ENCODE data around the gene PMEL. TPM values are rescaled to one million over a fixed set of nuclear protein-coding genes. Genes with fewer than 3 reads are reported as not detected.
"Not testable (repeated sequence)": the region's sequence is repeated elsewhere in the genome, so short reads cannot be mapped to it uniquely, and the experiment has no call there.

The PMEL gene
- total RNA-seq: 0.58 and 1.1 TPM in 2 replicates

GRCh38 chr12:55965941-55966407 lies at the start of gene PMEL:
Gene PMEL, minus strand, starts transcription at chr12:55966042. Its CDS starts 31 bp downstream, at chr12:55966011.
- DNase-seq (ENCODE audit: extremely low read depth, low read depth, low spot score): no peak

GRCh38 chr12:56014205-56014604 lies 48.4 kb upstream of the PMEL start:
- DNase-seq (ENCODE audit: extremely low read depth, low read depth, low spot score): no peak

DNA sequence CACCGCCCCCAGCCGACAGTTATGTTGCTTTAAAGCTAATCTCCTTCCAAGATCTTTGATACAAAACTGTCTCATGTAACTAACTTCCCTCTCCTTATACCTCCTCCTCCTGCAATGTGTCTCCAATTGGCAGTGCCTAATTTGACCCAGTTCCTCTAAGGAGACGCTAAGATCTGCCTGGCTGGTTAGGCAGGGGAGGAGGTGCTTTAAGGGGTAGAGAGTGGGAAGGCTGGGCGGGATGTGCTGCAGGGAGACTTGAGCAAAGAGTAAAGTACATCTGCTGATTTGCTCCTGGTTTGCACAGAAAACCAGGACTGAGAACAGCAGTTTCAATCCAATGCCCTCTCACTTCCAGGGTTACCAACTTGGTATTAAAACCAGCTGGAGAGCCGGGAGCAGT lies 47.6 kb upstream of the PMEL start:
- no peak for DNase-seq (ENCODE audit: extremely low read depth, low read depth, low spot score)

GRCh38 chr12:56011509-56012090 lies 45.8 kb upstream of the PMEL start:
- DNase-seq (ENCODE audit: extremely low read depth, low read depth, low spot score): no peak

- DNase-seq (ENCODE audit: extremely low read depth, low read depth, low spot score): no peak
Measured at GRCh38 chr12:56010111-56010570, 44.3 kb upstream of the PMEL start.

DNA sequence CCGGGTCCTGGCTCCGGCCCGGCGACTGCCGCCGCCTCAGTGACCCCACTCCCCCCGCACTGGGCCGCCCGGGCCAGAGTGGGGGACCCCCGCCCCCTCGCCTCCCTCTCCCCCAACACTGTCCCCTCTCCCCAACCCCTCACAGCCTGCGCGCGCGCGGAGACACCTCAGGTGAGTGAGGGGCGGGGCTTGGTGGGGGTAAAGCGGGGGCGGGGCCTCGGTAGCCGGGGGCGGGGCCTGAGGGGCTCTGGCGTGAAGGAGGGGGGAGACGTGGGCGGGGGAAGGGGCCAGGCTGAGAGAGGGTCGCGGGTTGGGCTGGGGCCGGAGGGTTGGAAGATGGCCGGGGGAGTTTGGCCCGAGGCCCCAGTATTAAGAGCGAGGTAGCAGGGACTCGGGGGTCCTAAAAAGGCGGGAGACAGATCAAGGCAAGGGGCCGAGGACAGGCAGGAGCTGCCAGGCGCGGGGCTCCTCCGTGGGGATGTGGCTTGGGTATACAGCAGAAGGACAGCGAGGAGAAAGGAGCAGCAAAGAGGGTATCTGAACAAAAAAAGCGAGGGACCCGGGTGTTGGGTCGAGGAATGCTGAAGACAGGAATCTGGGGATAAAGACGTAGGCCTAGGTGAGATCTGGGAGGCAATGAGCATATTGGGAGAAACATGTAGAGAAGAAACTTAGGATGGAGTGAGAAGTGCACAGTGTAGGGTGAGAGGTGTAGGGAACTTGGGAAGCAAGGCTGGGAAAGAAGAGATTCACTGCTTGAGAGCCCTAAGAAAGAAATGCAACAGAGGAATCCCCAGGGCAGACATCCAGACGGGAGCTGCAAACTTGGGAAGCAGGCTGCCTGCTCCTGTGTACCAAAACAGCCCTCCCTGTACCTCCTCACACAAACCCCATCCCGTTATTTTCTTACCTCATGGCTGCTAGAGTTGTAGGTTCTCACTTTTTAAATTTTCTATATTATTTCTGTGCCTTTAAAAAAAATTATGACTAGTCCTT lies 42.0 kb upstream of the PMEL start:
- no peak for DNase-seq (ENCODE audit: extremely low read depth, low read depth, low spot score)

GRCh38 chr12:56004211-56004610 lies 38.4 kb upstream of the PMEL start:
- DNase-seq (ENCODE audit: extremely low read depth, low read depth, low spot score): no peak

DNA sequence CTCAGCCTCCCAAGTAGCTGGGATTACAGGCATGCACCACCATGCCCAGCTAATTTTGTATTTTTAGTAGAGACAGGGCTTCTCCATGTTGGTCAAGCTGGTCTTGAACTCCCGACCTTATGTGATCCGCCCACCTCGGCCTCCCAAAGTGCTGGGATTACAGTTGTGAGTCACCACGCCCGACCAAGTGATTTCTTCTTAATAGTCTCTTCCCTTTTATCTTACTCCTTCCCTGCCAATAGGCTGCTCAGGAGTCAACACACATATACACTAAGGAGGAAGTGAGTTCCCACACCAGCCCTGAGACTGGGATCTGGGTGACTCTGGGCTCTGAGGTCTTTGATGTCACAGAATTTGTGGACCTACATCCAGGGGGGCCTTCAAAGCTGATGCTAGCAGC lies 37.5 kb upstream of the PMEL start:
- not testable (repeated sequence) for DNase-seq (ENCODE audit: extremely low read depth, low read depth, low spot score)

DNA sequence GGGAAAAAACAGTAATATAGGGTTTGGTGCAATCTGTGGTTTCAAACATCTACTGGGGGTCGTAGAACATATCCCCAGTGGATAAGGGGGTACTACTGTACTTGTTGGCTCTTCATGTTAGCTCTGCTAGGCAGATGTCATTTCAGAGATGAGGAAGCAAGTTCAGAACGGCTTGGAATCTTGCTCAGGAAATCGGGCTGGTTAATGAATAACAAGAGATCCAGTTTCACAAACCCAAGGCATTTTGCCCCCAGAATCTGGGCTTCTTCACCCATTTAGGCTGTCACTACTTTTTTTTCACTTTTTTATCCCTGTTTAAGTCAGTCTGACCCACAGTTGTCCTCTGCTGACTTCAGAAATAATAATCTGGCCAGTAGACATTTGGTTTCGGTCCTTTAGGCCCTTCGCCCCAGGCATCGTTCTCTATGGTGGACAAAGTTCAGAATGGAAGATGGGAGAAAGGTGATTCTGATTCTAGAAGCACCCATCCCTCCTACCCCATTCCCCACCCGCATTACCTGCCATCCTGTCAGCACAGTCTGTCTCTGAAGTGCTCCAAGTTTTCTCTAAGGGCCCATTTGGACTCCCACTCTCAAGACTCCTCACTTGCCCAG lies 35.8 kb upstream of the PMEL start:
- DNase-seq (ENCODE audit: extremely low read depth, low read depth, low spot score): no peak

DNA sequence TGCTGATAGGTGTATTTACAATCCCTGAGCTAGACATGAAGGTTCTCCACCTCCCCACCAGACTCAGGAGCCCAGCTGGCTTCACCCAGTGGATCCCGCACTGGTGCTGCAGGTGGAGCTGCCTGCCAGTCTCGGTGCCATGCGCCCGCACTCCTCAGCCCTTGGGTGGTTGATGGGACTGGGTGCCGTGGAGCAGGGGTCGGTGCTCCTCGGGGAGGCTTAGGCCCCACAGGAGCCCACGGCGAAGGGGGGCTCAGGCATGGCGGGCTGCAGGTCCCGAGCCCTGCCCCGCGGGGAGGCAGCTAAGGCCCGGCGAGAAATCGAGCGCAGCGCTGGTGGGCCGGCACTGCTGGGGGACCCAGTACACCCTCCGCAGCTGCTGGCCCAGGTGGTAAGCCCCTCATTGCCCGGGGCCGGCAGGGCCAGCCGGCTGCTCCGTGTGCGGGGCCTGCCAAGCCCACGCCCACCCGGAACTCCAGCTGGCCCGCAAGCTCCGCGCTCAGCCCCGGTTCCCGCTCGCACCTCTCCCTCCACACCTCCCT lies 34.2 kb upstream of the PMEL start:
- not testable (repeated sequence) for DNase-seq (ENCODE audit: extremely low read depth, low read depth, low spot score)

- not testable (repeated sequence) for DNase-seq (ENCODE audit: extremely low read depth, low read depth, low spot score)
Measured at GRCh38 chr12:55999522-55999921, 33.7 kb upstream of the PMEL start.

GRCh38 chr12:55997535-55997859 lies 31.7 kb upstream of the PMEL start:
- no peak for DNase-seq (ENCODE audit: extremely low read depth, low read depth, low spot score)

- peak; percentile 78 for DNase-seq (ENCODE audit: extremely low read depth, low read depth, low spot score)
Measured at GRCh38 chr12:55996715-55997534, 31.1 kb upstream of the PMEL start, which contains the start of gene SUOX. Gene SUOX, plus strand, starts transcription at chr12:55997276. Its CDS starts 4,946 bp downstream, at chr12:56002222.

- no peak for DNase-seq (ENCODE audit: extremely low read depth, low read depth, low spot score)
Measured at GRCh38 chr12:55996201-55996714, 30.4 kb upstream of the PMEL start.

- DNase-seq (ENCODE audit: extremely low read depth, low read depth, low spot score): no peak
Measured at GRCh38 chr12:55995366-55995765, 29.5 kb upstream of the PMEL start.

GRCh38 chr12:55993230-55993853 lies 27.5 kb upstream of the PMEL start:
- DNase-seq (ENCODE audit: extremely low read depth, low read depth, low spot score): no peak

DNA sequence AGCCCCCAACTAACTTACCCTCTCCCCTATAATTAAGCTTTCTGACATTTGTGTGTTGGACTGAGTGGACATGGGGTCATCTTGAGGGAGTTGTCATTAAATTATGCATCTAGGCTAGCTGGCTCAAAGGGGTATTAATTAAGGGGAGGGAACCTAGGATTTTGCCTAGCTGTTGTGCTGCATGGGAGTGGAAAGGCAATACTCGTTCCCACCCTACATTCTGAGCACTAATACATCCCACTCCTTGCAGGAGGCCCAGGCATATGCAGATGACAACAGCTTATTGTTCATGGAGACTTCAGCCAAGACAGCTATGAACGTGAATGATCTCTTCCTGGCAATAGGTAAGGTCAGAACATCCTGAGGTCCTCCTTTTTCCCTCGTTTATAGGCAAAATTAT lies 25.3 kb upstream of the PMEL start:
- DNase-seq (ENCODE audit: extremely low read depth, low read depth, low spot score): no peak

DNA sequence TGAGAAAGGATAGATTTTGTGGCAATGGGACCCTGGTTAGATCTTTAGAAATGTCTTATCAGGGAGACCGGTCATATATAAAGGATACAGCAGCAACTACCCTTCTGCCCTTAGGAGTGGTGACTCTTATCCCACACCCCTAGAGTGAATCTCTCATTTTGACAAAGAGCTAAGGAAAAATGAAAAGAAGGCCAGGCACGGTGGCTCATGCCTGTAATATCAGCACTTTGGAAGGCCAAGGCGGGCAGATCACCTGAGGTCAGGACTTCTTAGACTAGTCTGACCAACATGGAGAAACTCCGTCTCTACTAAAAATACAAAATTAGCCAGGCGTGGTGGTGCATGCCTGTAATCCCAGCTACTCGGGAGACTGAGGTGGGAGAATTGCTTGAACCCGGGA lies 20.1 kb upstream of the PMEL start:
- DNase-seq (ENCODE audit: extremely low read depth, low read depth, low spot score): not testable (repeated sequence)

DNA sequence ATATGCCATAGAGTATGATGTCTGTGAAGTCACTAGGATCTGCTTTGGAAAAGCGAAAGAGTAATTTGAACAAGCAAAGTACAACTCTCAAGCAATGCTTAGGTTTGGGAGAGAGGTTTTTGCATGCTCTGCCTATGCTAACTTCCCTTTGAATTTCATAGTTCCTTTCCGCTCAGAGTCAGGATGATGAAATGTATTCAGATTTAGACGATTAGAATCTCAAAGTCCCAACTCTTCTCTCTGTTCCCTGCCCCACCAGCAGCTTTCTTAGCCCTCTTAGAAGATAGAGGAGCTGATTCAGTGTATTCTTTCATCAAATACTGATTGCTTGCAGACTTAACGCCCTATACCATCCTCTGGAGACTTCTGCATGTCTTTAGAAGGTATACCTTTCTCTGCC lies 19.5 kb upstream of the PMEL start:
- DNase-seq (ENCODE audit: extremely low read depth, low read depth, low spot score): no peak

DNA sequence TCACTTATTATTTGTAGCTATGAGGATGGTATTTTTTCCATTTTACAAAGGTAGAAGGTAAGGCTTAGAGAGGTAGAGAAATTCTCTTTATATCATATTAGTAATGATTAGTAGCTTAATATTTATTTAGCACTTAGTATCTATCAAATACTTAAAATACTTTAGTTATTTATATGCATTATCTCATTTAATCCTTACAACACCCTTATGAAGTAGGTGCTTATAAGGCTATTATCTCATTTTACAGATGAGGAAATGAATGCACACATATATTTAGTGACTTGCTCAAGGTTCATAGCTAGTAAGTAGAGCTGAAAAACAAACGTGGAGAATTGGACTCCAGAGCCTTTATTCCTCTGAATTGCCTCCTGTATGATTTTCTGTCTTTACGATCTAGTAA lies 19.0 kb upstream of the PMEL start:
- no peak for DNase-seq (ENCODE audit: extremely low read depth, low read depth, low spot score)
